ENCODE data around the gene INPP4B.
"Not testable (repeated sequence)": the region's sequence is repeated elsewhere in the genome, so short reads cannot be mapped to it uniquely, and the experiment has no call there.

INPP4B gene

GRCh38 chr4:142523111-142523510, 323.0 kb downstream of the INPP4B start:
- H3K9me3 Mint-ChIP-seq = no peaks in the 10 kb centered on the region
- peaks cover 4% of the 10 kb centered on the region for H3K4me1 Mint-ChIP-seq (ENCODE audit: low read depth)
- no peak for DNase-seq
- no peaks in the 10 kb centered on the region for H3K27me3 Mint-ChIP-seq
- no peak overlapping the region for H3K27ac Mint-ChIP-seq
- H3K4me3 Mint-ChIP-seq = no peak overlapping the region
- no peaks in the 10 kb centered on the region for H3K36me3 Mint-ChIP-seq (ENCODE audit: low read depth)

- DNase-seq = no peak
- Mint-ChIP-seq H3K4me3 (no peak overlapping the region), H3K27me3 (no peaks in the 10 kb centered on the region), H3K27ac (no peak overlapping the region), H3K9me3 (no peaks in the 10 kb centered on the region), H3K36me3 (ENCODE audit: low read depth) (no peaks in the 10 kb centered on the region), H3K4me1 (ENCODE audit: low read depth) (peaks cover 4% of the 10 kb centered on the region)
Observed at GRCh38 chr4:142519342-142519741, 326.8 kb downstream of the INPP4B start.

GRCh38 chr4:142516686-142517526, 329.2 kb downstream of the INPP4B start:
- H3K27ac Mint-ChIP-seq = no peak overlapping the region
- no peak for DNase-seq
- H3K4me3 Mint-ChIP-seq = no peak overlapping the region
- H3K9me3 Mint-ChIP-seq = no peaks in the 10 kb centered on the region
- H3K4me1 Mint-ChIP-seq (ENCODE audit: low read depth) = no peaks in the 10 kb centered on the region
- H3K27me3 Mint-ChIP-seq = no peaks in the 10 kb centered on the region
- no peaks in the 10 kb centered on the region for H3K36me3 Mint-ChIP-seq (ENCODE audit: low read depth)

- Mint-ChIP-seq H3K27me3 (no peaks in the 10 kb centered on the region), H3K36me3 (ENCODE audit: low read depth) (no peaks in the 10 kb centered on the region), H3K4me3 (no peak overlapping the region), H3K27ac (no peak overlapping the region), H3K9me3 (no peaks in the 10 kb centered on the region), H3K4me1 (ENCODE audit: low read depth) (no peaks in the 10 kb centered on the region)
- no peak for DNase-seq
Observed at GRCh38 chr4:142512161-142512560, 333.9 kb downstream of the INPP4B start.

- H3K27me3 Mint-ChIP-seq = no peaks in the 10 kb centered on the region
- no peaks in the 10 kb centered on the region for H3K4me1 Mint-ChIP-seq (ENCODE audit: low read depth)
- DNase-seq = no peak
- H3K9me3 Mint-ChIP-seq = no peaks in the 10 kb centered on the region
- H3K36me3 Mint-ChIP-seq (ENCODE audit: low read depth) = no peaks in the 10 kb centered on the region
- no peak overlapping the region for H3K4me3 Mint-ChIP-seq
- no peak overlapping the region for H3K27ac Mint-ChIP-seq
Observed at GRCh38 chr4:142509881-142510280, 336.2 kb downstream of the INPP4B start.

GRCh38 chr4:142509381-142509780, 336.7 kb downstream of the INPP4B start:
- not testable (repeated sequence) for H3K4me3 Mint-ChIP-seq; H3K27me3 Mint-ChIP-seq; H3K4me1 Mint-ChIP-seq (ENCODE audit: low read depth)

GRCh38 chr4:142500966-142501365, 345.1 kb downstream of the INPP4B start:
- Mint-ChIP-seq H3K36me3 (ENCODE audit: low read depth) (no peaks in the 10 kb centered on the region), H3K4me1 (ENCODE audit: low read depth) (peaks cover 3% of the 10 kb centered on the region), H3K9me3 (no peaks in the 10 kb centered on the region), H3K27ac (no peak overlapping the region), H3K4me3 (no peak overlapping the region), H3K27me3 (no peaks in the 10 kb centered on the region)
- no peak for DNase-seq

More at GRCh38 chr4:142509381-142509780, 336.7 kb downstream of the INPP4B start:
- not testable (repeated sequence) for H3K9me3 Mint-ChIP-seq; H3K36me3 Mint-ChIP-seq (ENCODE audit: low read depth); H3K27ac Mint-ChIP-seq; DNase-seq

GRCh38 chr4:142497606-142498005, 348.5 kb downstream of the INPP4B start:
- DNase-seq = no peak
- Mint-ChIP-seq H3K4me1 (ENCODE audit: low read depth) (peaks cover 5% of the 10 kb centered on the region), H3K4me3 (no peak overlapping the region), H3K27ac (no peak overlapping the region), H3K9me3 (peaks cover 5% of the 10 kb centered on the region), H3K36me3 (ENCODE audit: low read depth) (no peaks in the 10 kb centered on the region), H3K27me3 (no peaks in the 10 kb centered on the region)

GRCh38 chr4:142493255-142494110, 352.6 kb downstream of the INPP4B start:
- no peak overlapping the region for H3K4me3 Mint-ChIP-seq
- no peak overlapping the region for H3K27ac Mint-ChIP-seq
- peaks cover 4% of the 10 kb centered on the region for H3K4me1 Mint-ChIP-seq (ENCODE audit: low read depth)
- H3K9me3 Mint-ChIP-seq = peaks cover 22% of the 10 kb centered on the region
- peaks cover 2% of the 10 kb centered on the region for H3K36me3 Mint-ChIP-seq (ENCODE audit: low read depth)
- DNase-seq = no peak
- no peaks in the 10 kb centered on the region for H3K27me3 Mint-ChIP-seq

- Mint-ChIP-seq H3K27me3 (no peaks in the 10 kb centered on the region), H3K4me1 (ENCODE audit: low read depth) (peaks cover 16% of the 10 kb centered on the region), H3K36me3 (ENCODE audit: low read depth) (no peaks in the 10 kb centered on the region), H3K9me3 (peaks cover 11% of the 10 kb centered on the region), H3K27ac (no peak overlapping the region), H3K4me3 (no peak overlapping the region)
- DNase-seq = no peak
Observed at GRCh38 chr4:142485452-142485851, 360.6 kb downstream of the INPP4B start.

GRCh38 chr4:142480244-142480643, 365.9 kb downstream of the INPP4B start:
- no peaks in the 10 kb centered on the region for H3K9me3 Mint-ChIP-seq
- no peaks in the 10 kb centered on the region for H3K36me3 Mint-ChIP-seq (ENCODE audit: low read depth)
- H3K4me1 Mint-ChIP-seq (ENCODE audit: low read depth) = peaks cover 27% of the 10 kb centered on the region
- H3K27me3 Mint-ChIP-seq = no peaks in the 10 kb centered on the region
- DNase-seq = no peak
- H3K4me3 Mint-ChIP-seq = no peak overlapping the region
- no peak overlapping the region for H3K27ac Mint-ChIP-seq

- Mint-ChIP-seq H3K27ac (no peak overlapping the region), H3K9me3 (no peaks in the 10 kb centered on the region), H3K27me3 (no peaks in the 10 kb centered on the region), H3K4me3 (no peak overlapping the region), H3K36me3 (ENCODE audit: low read depth) (no peaks in the 10 kb centered on the region), H3K4me1 (ENCODE audit: low read depth) (peaks cover 29% of the 10 kb centered on the region)
- no peak for DNase-seq
Observed at GRCh38 chr4:142475663-142476062, 370.4 kb downstream of the INPP4B start.

GRCh38 chr4:142474398-142475087, 371.6 kb downstream of the INPP4B start:
- H3K4me1 Mint-ChIP-seq (ENCODE audit: low read depth) = peaks cover 26% of the 10 kb centered on the region
- no peak for DNase-seq
- H3K36me3 Mint-ChIP-seq (ENCODE audit: low read depth) = no peaks in the 10 kb centered on the region
- H3K27me3 Mint-ChIP-seq = no peaks in the 10 kb centered on the region
- H3K9me3 Mint-ChIP-seq = no peaks in the 10 kb centered on the region
- no peak overlapping the region for H3K4me3 Mint-ChIP-seq
- H3K27ac Mint-ChIP-seq = no peak overlapping the region

GRCh38 chr4:142473960-142474338, 372.2 kb downstream of the INPP4B start:
- H3K36me3 Mint-ChIP-seq (ENCODE audit: low read depth) = no peaks in the 10 kb centered on the region
- H3K4me3 Mint-ChIP-seq = no peak overlapping the region
- DNase-seq = no peak
- peaks cover 26% of the 10 kb centered on the region for H3K4me1 Mint-ChIP-seq (ENCODE audit: low read depth)
- H3K27ac Mint-ChIP-seq = no peak overlapping the region
- no peaks in the 10 kb centered on the region for H3K27me3 Mint-ChIP-seq
- no peaks in the 10 kb centered on the region for H3K9me3 Mint-ChIP-seq

Data from activated T-cell treated with anti-CD3 and anti-CD28 coated beads, Interleukin-2, amount 50 U/mL, for 24 hours (primary cell).